Middle frontal gyrus (tissue), 1 donor: ENCODE data around the gene FXYD2.

ENCODE experiments used
- DNase-seq: peaks from one replicate; pipeline ENCODE4 v3.0.0-alpha.2; 2015; ENCODE audit warnings: low spot score; ENCODE audit errors: extremely low spot score

Gene FXYD2

GRCh38 chr11:117836077-117836960 is 11.8 kb upstream of the FXYD2 start:
- no peak for DNase-seq

GRCh38 chr11:117835576-117835975 is 11.0 kb upstream of the FXYD2 start:
- DNase-seq: no peak

- no peak for DNase-seq
These were observed 10.4 kb upstream of the FXYD2 start for GRCh38 chr11:117834838-117835443.

- DNase-seq: no peak
These were observed 9.7 kb upstream of the FXYD2 start for GRCh38 chr11:117834068-117834810.

GRCh38 chr11:117833401-117833891 is 8.9 kb upstream of the FXYD2 start:
- no peak for DNase-seq

GRCh38 chr11:117832511-117832910 is 8.0 kb upstream of the FXYD2 start:
- DNase-seq: no peak

- DNase-seq: no peak
These were observed 7.3 kb upstream of the FXYD2 start for GRCh38 chr11:117831661-117832415.

GRCh38 chr11:117830674-117831351 is 6.3 kb upstream of the FXYD2 start:
- DNase-seq: no peak

GRCh38 chr11:117830072-117830471 is 5.5 kb upstream of the FXYD2 start:
- no peak for DNase-seq

GRCh38 chr11:117829369-117829725 is 4.8 kb upstream of the FXYD2 start:
- no peak for DNase-seq

- no peak for DNase-seq
These were observed 4.2 kb upstream of the FXYD2 start for GRCh38 chr11:117828611-117829368.

- DNase-seq: no peak
These were observed 3.3 kb upstream of the FXYD2 start for GRCh38 chr11:117827521-117828511.

GRCh38 chr11:117826832-117827231 is 2.3 kb upstream of the FXYD2 start:
- no peak for DNase-seq

- DNase-seq: no peak
These were observed 1.6 kb upstream of the FXYD2 start for GRCh38 chr11:117826190-117826570.

- no peak for DNase-seq
These were observed 1.1 kb upstream of the FXYD2 start for GRCh38 chr11:117825538-117826189.

GRCh38 chr11:117823946-117824420 is 561 bp downstream of the FXYD2 start:
- DNase-seq: no peak

GRCh38 chr11:117823294-117823945 is 1.1 kb downstream of the FXYD2 start:
- DNase-seq: no peak
